Measurements from ENCODE around the gene REEP1.

DNA sequence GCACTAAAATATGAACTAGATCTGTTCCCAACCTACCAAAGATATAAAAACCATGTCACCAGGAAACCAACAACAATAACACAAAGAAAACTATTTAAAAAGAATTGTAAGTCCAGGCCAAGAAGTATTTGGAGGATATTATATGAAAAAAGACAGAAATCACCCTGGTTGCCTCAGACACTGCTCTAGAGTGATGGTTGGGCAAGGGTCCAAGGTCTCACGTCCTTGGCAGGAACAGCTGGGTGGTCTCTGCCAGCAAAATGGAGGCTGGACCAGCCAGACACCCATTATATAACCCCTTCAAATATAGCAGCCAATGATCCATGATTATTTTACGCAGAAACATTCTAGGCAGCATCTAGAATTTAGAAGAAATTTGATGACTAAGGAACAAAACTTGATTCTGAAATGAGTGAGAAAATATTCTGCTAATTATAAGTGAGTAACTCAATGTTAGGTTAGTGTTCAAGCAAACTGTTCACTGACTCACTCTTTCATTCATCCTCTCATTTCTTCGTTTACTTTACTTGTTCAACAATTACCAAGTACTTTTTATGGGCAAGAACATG lies 102.8 kb downstream of the REEP1 start:
- no peak for TF ChIP-seq EZH2 (IDR thresholded peaks at IDR 0.05; ENCODE audit: borderline replicate concordance, low read length)
- TF ChIP-seq, protein P1, sequence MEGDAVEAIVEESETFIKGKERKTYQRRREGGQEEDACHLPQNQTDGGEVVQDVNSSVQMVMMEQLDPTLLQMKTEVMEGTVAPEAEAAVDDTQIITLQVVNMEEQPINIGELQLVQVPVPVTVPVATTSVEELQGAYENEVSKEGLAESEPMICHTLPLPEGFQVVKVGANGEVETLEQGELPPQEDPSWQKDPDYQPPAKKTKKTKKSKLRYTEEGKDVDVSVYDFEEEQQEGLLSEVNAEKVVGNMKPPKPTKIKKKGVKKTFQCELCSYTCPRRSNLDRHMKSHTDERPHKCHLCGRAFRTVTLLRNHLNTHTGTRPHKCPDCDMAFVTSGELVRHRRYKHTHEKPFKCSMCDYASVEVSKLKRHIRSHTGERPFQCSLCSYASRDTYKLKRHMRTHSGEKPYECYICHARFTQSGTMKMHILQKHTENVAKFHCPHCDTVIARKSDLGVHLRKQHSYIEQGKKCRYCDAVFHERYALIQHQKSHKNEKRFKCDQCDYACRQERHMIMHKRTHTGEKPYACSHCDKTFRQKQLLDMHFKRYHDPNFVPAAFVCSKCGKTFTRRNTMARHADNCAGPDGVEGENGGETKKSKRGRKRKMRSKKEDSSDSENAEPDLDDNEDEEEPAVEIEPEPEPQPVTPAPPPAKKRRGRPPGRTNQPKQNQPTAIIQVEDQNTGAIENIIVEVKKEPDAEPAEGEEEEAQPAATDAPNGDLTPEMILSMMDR (conservative IDR thresholded peaks at IDR 0.05 in 1 of 2, IDR thresholded peaks at IDR 0.05 in 1 of 2; ENCODE audit: extremely low read depth in 1 of 2, insufficient read depth in 1 of 2, low read depth in 1 of 2, low read length in 2 of 2) = no peak

Data from mammary epithelial cell (primary cell).